H1 (cell line): ENCODE data around the gene NMRK2. TPM values are rescaled to one million over a fixed set of nuclear protein-coding genes. Genes with fewer than 3 reads are reported as not detected.

Experiments
- BCL11A ChIP-seq, 2 experiments: IDR thresholded peaks; one replicate each; pipeline ENCODE4 v1.6.1; 2011; ENCODE audit warnings: low read depth in 2 of 2, low read length in 2 of 2, mild to moderate bottlenecking in 2 of 2
- BRCA1 ChIP-seq: IDR thresholded peaks from 2 replicates; pipeline ENCODE4 v1.6.1; 2012; ENCODE audit warnings: low read depth, low read length, improper control_type of control experiment
- CBX5 ChIP-seq: fragments of 300-800, 300-1000 bp; sonication (generic); IDR thresholded peaks from 2 replicates; pipeline ENCODE4 v1.7.1; 2016; ENCODE audit warnings: antibody characterized with exemption, low read length, low read depth
- EGR1 ChIP-seq: IDR thresholded peaks from 2 replicates; pipeline ENCODE4 v1.6.1; 2011; ENCODE audit warnings: low read depth, low read length, borderline replicate concordance
- NRF1 ChIP-seq: IDR thresholded peaks from 2 replicates; pipeline ENCODE4 v1.6.1; 2011; ENCODE audit warnings: mild to moderate bottlenecking, low read depth, low read length, improper control_type of control experiment
- POU5F1 ChIP-seq: IDR thresholded peaks from 2 replicates; pipeline ENCODE4 v1.6.1; 2011; ENCODE audit warnings: low read depth, mild to moderate bottlenecking, low read length, moderate library complexity
- SP2 ChIP-seq: IDR thresholded peaks from 2 replicates; pipeline ENCODE4 v1.6.1; 2012; ENCODE audit warnings: mild to moderate bottlenecking, low read length, inconsistent platforms
- polyA plus RNA-seq, 7 experiments: library from polyadenylated mRNA; depleted of rRNA in 3 of 7; stranded (reverse) in 5 of 7; unstranded in 2 of 7; fragments of >200 nt in 5 of 7; fragments of 200-250 nt in 2 of 7; gene quantifications; 1 replicate in 5 of 7; 2 replicates in 1 of 7; 4 replicates in 1 of 7; pipeline versions ENCODE4 v1.2.1 to v1.2.3, GENCODE V29; 2011 to 2013; ENCODE audit warnings: missing spikeins in 2 of 7, mixed read lengths in 2 of 7
- total RNA-seq: library from RNA; stranded (reverse); fragmentation: NEBNext Ultra II Directional; extraction: Animal tissue kit (Norgen Biotek cat#: 25700); gene quantifications from 2 replicates; pipeline ENCODE4 v1.2.1, GENCODE V29; 2021
- TF ChIP-seq, protein P1 (sequence below): IDR thresholded peaks from 2 replicates; pipeline ENCODE4 v1.6.1; 2012; ENCODE audit warnings: inconsistent platforms

NMRK2 gene
- total and polyA plus RNA-seq, 2 of the 8 experiments (the other 6 are each of a cell fraction or from before 2014, with no cell fraction given), result 87.4 to 206 TPM

DNA sequence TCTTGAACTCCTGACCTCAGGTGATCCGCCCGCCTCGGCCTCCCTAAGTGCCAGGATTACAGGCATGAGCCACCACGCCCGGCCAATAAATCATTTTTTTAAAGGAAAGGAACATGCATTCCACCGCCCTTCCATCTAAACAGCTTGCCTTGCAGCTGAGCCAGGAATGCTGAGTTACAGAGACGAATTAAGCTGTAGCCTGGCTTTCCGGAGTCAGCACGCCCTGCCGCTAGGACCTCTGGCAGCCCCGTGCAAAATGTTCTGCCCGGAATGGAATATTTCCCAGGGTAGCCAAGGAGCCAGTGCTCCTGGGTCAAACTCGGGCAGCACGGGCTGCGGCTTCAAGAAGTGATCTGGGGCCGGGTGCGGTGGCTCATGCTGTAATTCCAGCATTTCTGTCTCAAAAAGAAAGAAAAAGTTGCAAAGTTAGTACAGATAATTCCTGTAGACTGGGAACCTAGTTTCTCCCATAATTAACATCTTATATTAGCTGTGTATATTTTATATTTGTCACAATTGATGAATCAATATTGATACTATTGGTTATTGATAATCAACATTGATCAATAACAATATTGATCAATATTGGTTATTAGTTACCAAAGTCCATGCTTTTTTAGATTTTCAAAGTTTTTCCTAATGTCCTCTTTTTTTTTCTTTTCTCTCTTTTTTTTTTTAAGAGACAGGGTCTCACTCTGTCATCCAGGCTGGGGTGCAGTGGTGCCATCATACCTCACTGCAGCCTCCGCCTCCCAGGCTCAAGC, 33.2 kb upstream of the NMRK2 start (continued):
- TF ChIP-seq BCL11A (IDR thresholded peaks at IDR 0.05; ENCODE audit: low read depth in 2 of 2, low read length in 2 of 2) (no peak), EGR1 (no peak), BRCA1 (no peak), POU5F1 (no peak), SP2 (no peak), CBX5 (no peak), NRF1 (no peak)
- TF ChIP-seq, protein P1, sequence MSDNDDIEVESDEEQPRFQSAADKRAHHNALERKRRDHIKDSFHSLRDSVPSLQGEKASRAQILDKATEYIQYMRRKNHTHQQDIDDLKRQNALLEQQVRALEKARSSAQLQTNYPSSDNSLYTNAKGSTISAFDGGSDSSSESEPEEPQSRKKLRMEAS, result no peak
